HG02870 (cell line): ENCODE results near the gene PGM5.

Source experiments
- ATAC-seq: cut with Tn5 transposase; IDR thresholded peaks from one replicate; pipeline ENCODE4 v1.9.1; 2021; ENCODE audit warnings: mild to moderate bottlenecking, moderate library complexity; ENCODE audit not compliant: unreplicated experiment

Gene PGM5

GRCh38 chr9:68431307-68431706, 74.9 kb downstream of the PGM5 start:
- no peak for ATAC-seq

- no peak for ATAC-seq
Observed at GRCh38 chr9:68433531-68434110, 77.2 kb downstream of the PGM5 start.

GRCh38 chr9:68437785-68438184, 81.4 kb downstream of the PGM5 start:
- ATAC-seq = no peak

GRCh38 chr9:68443624-68444023, 87.2 kb downstream of the PGM5 start:
- ATAC-seq = no peak

- ATAC-seq = no peak
Observed at GRCh38 chr9:68446836-68447235, 90.4 kb downstream of the PGM5 start.

DNA sequence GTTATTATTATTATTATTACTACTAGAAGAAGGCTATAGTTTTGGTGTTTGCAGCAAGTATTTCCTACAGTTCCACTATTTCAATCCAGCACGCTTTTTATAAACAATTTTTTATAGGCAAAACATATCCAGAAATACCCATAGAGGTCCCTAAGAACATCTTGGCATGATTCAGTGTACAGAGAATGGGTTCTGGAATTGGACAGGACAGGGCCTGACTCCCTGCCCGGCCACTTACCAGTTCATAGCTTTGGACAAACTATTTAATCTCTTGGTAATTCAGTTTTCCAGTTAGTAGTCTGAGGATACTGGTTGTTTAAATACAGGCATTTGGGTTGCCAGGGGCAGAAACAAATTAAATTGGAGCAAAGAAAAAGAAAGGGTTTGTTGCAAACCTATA, 91.2 kb downstream of the PGM5 start:
- ATAC-seq = no peak

- ATAC-seq = no peak
Observed at GRCh38 chr9:68454579-68455334, 98.3 kb downstream of the PGM5 start.

GRCh38 chr9:68455451-68455850, 99.0 kb downstream of the PGM5 start:
- no peak for ATAC-seq

- ATAC-seq = no peak
Observed at GRCh38 chr9:68457803-68458202, 101.4 kb downstream of the PGM5 start.

DNA sequence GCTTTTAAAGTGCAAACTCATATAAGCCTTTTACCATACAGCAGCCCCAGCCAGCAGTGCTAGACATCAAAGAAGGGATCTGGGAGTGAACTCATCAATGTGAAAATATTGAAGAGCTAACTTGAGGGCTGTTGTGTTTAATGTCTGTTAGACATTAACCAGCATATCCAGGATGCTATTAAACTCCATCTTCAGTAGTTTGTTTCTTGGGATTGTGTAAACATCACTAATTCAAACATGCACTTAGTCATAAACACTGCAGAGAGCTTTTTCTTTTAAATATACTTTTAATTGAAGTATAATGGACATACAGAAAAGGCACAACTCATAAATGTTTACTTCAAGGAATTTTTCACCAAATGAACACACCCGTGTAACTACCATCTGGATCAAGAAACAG, 102.5 kb downstream of the PGM5 start:
- no peak for ATAC-seq

DNA sequence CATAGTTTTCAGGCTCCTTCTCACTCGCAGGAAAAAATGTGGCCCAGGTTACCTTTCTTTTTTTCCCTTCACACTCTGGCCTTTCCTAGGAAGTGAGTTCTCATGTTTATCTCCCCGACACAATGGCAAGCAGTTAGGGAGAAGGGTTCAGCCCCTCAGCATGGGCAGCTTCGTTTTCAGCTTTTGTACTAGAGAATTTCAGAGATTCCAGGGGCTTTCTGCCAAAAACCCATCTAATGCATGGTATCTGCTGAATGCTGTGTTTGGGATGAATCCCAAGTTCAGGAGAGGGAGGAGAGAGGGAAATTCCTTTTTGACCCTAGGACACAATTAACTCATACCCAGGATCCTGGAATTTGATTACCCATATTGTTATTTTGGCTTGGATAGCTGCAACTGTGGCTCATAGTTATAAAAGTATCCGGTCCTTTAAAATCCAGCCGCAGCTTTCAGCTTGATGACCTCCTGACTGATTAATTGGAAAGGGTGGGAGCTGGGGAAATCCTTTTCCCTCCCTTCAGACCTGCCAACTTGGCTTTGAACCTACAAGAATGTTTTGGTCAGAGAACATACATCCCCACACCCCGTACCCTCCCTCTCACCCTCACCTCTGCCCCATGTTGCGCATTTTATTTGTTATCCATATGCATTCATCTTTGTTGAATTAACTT, 105.8 kb downstream of the PGM5 start:
- ATAC-seq = no peak

DNA sequence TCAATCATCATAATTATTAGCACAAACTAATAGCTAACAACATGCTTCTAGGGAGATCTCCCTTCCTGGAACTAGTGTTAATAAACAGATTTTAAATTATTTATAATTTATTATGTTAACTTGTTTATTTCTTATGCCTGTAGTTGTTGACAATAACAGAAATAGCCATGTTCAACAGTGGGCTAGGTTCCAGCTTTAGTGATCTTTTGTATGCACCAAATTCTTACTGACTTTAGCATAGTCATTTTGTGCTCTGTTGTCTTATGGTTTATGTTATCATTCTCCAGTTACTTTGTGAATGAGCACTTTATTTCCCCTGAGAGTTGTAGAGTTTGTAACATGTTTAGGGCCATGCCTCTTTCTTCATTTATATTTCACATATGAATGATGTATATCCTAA, 113.7 kb downstream of the PGM5 start:
- no peak for ATAC-seq

DNA sequence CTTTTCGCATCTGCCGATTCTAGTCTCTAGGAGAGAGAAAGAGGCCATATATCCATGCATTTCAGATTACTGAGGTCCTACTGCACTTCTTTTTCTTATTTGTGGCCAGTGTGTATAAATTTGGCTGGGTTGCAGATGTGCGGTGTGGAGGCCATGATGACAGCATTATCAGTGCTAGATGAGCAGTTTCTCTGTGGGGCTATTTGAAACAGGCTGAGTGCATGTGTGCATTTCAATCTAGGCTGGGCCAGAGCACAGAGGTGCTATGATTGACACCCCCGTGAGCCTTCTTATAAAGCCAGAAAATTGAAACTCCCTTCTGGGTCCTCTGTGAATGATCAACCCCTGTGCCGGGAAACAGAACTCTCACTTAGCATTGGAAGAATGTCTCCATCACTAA, 114.2 kb downstream of the PGM5 start:
- ATAC-seq = no peak

- ATAC-seq = no peak
Observed at GRCh38 chr9:68472119-68472518, 115.7 kb downstream of the PGM5 start.

GRCh38 chr9:68473790-68474189, 117.4 kb downstream of the PGM5 start:
- ATAC-seq = no peak

DNA sequence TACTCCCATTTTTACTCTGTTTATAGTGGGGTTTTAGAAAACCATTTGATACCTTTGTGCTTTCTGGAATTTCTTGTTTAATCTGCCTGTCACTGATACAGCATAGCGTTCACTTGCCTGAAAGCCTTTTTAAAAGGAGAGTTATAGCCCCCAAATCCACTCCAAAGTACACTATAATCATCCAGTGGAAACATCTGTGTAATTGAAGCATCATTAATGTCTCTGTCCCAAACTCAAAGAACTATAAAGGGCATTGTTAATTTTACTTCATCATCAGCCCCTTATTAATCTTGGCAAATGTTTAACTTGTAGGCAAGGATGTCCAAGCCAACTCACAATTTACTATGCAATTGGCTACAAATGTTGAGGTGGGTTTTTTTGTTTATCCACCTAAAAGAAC, 120.0 kb downstream of the PGM5 start:
- no peak for ATAC-seq

- ATAC-seq = no peak
Observed at GRCh38 chr9:68476847-68477246, 120.4 kb downstream of the PGM5 start.

GRCh38 chr9:68480807-68481206, 124.4 kb downstream of the PGM5 start:
- ATAC-seq = no peak

- no peak for ATAC-seq
Observed at GRCh38 chr9:68482548-68482947, 126.1 kb downstream of the PGM5 start.

GRCh38 chr9:68488126-68488525, 131.7 kb downstream of the PGM5 start:
- ATAC-seq = no peak

- ATAC-seq = no peak
Observed at GRCh38 chr9:68489646-68490045, 133.2 kb downstream of the PGM5 start.

- ATAC-seq = no peak
Observed at GRCh38 chr9:68492806-68493205, 136.4 kb downstream of the PGM5 start.
